Body of pancreas (tissue), 4 donors: ENCODE data around the gene SYNE1. TPM values are rescaled to one million over a fixed set of nuclear protein-coding genes. Genes with fewer than 3 reads are reported as not detected.

Source experiments
- ATAC-seq: fragments of 150-250 bp; one replicate; pipeline ENCODE4 v1.9.1; 2016
- DNase-seq, 4 donors: peaks; one replicate each; pipeline ENCODE4 v3.0.0-alpha.2; 2019
- H3K27ac ChIP-seq, 4 donors: fragments of 200-600 bp; sonication (generic); 1 replicate in 3 of 4; 2 replicates in 1 of 4; pipeline versions ENCODE4 v1.5.1 to v1.6.1; 2016 to 2019; ENCODE audit warnings: mild to moderate bottlenecking in 1 of 4, mixed read lengths in 1 of 4, moderate library complexity in 1 of 4
- H3K27me3 ChIP-seq, 2 donors: fragments of 200-600 bp; sonication (generic); one replicate each; pipeline ENCODE4 v1.6.0; 2016; ENCODE audit warnings: mild to moderate bottlenecking in 1 of 2
- H3K36me3 ChIP-seq, 2 donors: fragments of 200-600 bp; sonication (generic); replicated peaks in 1 of 2; 2 replicates each; pipeline ENCODE4 v1.5.1; 2016; ENCODE audit warnings: low read depth in 2 of 2; ENCODE audit not compliant: insufficient read depth in 1 of 2
- H3K4me1 ChIP-seq: fragments of 200-600 bp; sonication (generic); one replicate; pipeline ENCODE4 v1.6.0; 2016
- H3K4me3 ChIP-seq, 2 donors: fragments of 200-600 bp; sonication (generic); 1 replicate in 1 of 2; 2 replicates in 1 of 2; pipeline ENCODE4 v1.5.1; 2016 to 2019
- H3K9me3 ChIP-seq, 3 donors: fragments of 200-600 bp; sonication (generic); 1 replicate in 2 of 3; 2 replicates in 1 of 3; pipeline ENCODE4 v1.5.1; 2016
- POLR2A ChIP-seq, 3 donors: fragments of 450-650 bp; IDR thresholded peaks; one replicate each; pipeline ENCODE4 v1.6.1; 2016; ENCODE audit warnings: antibody characterized with exemption in 3 of 3, mild to moderate bottlenecking in 2 of 3
- WGBS, 2 donors: methylation state at CpG; one replicate each; pipeline ENCODE4 v1.1.5; 2017; 5-methylcytosine and 5-hydroxymethylcytosine counted together
- intact Hi-C: fragments of 100-400 bp; cut with DNase I; formaldehyde crosslinking; loops from one replicate; pipeline ENCODE4 v1.15.1; 2023
- total RNA-seq, 2 donors: library from RNA; depleted of rRNA; stranded (reverse); fragments of >200 nt; gene quantifications; one replicate each; pipeline ENCODE4 v1.1.0, GENCODE V29; 2016
- TF ChIP-seq, protein P1 (sequence below), 7 experiments: fragments of 450-650 bp in 4 of 7; fragments of 200-600 bp in 3 of 7; sonication (generic) in 3 of 7; IDR thresholded peaks; one replicate each; pipeline ENCODE4 v1.5.1; 2016 to 2019; ENCODE audit warnings: antibody characterized with exemption in 7 of 7

Gene SYNE1
- total RNA-seq, 2 donors from 2014 or later: 109 to 123 TPM

DNA sequence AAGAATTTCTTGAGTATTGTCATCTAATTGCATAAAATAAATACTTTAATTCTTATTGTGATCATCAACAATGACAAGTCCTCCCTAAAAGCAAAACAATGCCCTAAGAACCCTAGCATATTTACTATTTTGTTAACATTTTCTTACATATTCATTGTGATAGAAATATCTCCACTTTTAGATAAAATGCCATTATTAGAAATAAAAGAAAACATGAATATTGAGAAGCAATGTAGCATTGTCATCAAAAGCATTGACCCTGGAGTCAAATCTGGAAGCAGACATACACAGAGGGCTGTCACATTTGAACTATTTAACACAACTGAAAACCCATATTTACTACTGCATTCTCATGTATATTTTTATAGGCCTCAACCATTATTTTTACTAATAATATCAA, 257.7 kb downstream of the SYNE1 start:
- Histone ChIP-seq H3K27me3 (no peaks in the 10 kb centered on the region), H3K4me3 (no peak overlapping the region), H3K36me3 (no peaks in the 10 kb centered on the region), H3K4me1 (peaks cover 20% of the 10 kb centered on the region), H3K9me3 (no peaks in the 10 kb centered on the region), H3K27ac (peak overlapping the region in 3 of 4 donors; percentile 87 to 96 (median 95))
- no peak for ATAC-seq
- intact Hi-C loops: no loop called here
- no peak for DNase-seq
- TF ChIP-seq POLR2A (IDR thresholded peaks at IDR 0.05): no peak
- TF ChIP-seq, protein P1, sequence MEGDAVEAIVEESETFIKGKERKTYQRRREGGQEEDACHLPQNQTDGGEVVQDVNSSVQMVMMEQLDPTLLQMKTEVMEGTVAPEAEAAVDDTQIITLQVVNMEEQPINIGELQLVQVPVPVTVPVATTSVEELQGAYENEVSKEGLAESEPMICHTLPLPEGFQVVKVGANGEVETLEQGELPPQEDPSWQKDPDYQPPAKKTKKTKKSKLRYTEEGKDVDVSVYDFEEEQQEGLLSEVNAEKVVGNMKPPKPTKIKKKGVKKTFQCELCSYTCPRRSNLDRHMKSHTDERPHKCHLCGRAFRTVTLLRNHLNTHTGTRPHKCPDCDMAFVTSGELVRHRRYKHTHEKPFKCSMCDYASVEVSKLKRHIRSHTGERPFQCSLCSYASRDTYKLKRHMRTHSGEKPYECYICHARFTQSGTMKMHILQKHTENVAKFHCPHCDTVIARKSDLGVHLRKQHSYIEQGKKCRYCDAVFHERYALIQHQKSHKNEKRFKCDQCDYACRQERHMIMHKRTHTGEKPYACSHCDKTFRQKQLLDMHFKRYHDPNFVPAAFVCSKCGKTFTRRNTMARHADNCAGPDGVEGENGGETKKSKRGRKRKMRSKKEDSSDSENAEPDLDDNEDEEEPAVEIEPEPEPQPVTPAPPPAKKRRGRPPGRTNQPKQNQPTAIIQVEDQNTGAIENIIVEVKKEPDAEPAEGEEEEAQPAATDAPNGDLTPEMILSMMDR (IDR thresholded peaks at IDR 0.05): no peak

DNA sequence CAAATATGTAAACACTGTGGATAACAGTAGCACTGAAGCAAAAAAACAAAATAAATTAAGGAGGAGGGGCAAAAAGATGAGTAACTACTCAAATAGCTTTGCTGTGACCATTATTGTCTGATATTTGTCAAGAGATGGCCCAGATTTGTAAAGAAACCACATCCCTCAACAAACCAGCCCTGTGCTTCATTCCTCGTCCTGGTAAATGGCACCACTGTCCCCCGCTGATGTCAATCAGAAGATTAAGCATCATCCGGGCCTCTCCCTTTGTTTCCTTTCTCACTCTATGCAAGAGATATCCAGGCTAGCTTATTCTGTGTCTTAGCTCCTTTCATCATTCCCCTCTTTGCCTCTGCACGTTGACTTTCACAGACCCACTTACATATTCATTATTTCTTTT, 259.0 kb downstream of the SYNE1 start:
- ATAC-seq: no peak
- no peaks in the 10 kb centered on the region for H3K27me3 ChIP-seq
- no peaks in the 10 kb centered on the region for H3K9me3 ChIP-seq
- H3K27ac ChIP-seq: peak overlapping the region in 3 of 4 donors; percentile 29 to 95 (median 37)
- TF ChIP-seq, protein P1 (IDR thresholded peaks at IDR 0.05): no peak
- no peak for TF ChIP-seq POLR2A (IDR thresholded peaks at IDR 0.05)
- H3K4me3 ChIP-seq: no peak overlapping the region
- intact Hi-C loops: no loop called here
- no peaks in the 10 kb centered on the region for H3K36me3 ChIP-seq
- 67 to 78% methylated on average over 4 of the region's 4 CpGs for WGBS, 2 donors
- peaks cover 20% of the 10 kb centered on the region for H3K4me1 ChIP-seq
- no peak for DNase-seq

DNA sequence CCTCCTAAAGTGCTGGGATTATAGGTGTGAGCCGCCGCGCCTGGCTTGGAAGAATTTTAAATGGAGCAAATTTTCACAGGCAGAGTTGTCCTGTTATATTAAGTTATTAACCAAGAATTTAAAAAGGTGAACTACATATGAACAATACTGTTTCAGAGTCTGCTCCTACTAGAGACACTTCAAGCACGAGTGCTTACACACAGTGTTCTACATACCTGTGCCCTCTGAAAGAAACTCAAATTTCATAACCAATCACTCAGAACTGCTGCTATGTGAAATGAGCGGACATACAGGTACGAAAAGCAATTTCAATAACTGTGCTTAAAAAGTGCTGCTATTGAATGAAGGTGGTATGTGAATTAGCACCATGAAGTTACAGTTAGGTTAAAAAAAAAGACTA, 262.0 kb downstream of the SYNE1 start:
- ATAC-seq: no peak
- H3K36me3 ChIP-seq: peaks cover 0 to 3% of the 10 kb centered on the region in 2 donors
- H3K9me3 ChIP-seq: no peaks in the 10 kb centered on the region
- intact Hi-C loops: no loop called here
- DNase-seq: no peak
- H3K4me3 ChIP-seq: no peak overlapping the region
- 95 to 97% methylated on average over 6 of the region's 6 CpGs for WGBS, 2 donors
- H3K27me3 ChIP-seq: no peaks in the 10 kb centered on the region
- H3K4me1 ChIP-seq: peaks cover 14% of the 10 kb centered on the region
- no peak for TF ChIP-seq POLR2A (IDR thresholded peaks at IDR 0.05)
- TF ChIP-seq, protein P1 (IDR thresholded peaks at IDR 0.05): no peak
- H3K27ac ChIP-seq: no peak overlapping the region

DNA sequence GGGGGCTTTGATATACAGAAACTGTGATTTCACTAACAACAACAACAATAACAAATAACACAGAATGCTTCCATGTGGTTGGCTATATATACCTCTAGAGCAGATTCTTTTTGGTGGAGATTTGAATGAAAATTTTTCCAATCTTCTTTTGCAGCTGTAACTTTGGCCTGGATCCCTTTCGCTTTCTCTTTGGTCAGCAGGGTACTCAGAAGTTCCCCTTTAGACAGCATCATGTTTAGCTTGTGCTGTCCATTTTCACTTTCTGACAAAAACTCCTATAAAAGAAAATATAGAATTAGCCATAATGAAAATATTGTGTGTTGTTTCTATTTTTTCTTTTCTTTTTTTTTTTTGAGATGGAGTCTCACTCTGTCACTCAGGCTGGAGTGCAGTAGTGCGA, 264.2 kb downstream of the SYNE1 start:
- no peak for DNase-seq
- no peak overlapping the region for H3K27ac ChIP-seq
- no peak overlapping the region for H3K4me3 ChIP-seq
- H3K36me3 ChIP-seq: peaks cover 0 to 3% of the 10 kb centered on the region in 2 donors
- H3K4me1 ChIP-seq: peaks cover 14% of the 10 kb centered on the region
- intact Hi-C loops: no loop called here
- ATAC-seq: no peak
- 95 to 98% methylated on average over 2 of the region's 2 CpGs for WGBS, 2 donors
- H3K27me3 ChIP-seq: no peaks in the 10 kb centered on the region
- TF ChIP-seq POLR2A (IDR thresholded peaks at IDR 0.05): no peak
- TF ChIP-seq, protein P1 (IDR thresholded peaks at IDR 0.05): no peak
- no peaks in the 10 kb centered on the region for H3K9me3 ChIP-seq

DNA sequence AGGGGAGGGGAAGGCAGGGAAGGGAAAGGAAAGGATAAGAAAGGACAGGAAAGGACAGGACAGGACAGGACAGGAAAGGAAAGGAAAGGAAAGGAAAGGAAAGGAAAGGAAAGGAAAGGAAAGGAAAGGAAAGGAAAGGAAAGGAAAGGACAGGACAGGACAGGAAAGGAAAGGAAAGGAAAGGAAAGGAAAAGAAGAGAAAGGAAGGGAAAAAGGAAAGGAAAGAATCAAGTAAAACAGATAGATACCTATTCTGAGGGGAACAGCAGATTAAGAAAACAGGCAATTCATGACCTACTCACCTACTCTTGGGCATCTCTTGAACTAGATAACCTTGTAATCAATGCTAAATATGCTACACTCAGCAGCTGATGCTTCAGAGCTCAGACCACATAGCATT, 265.4 kb downstream of the SYNE1 start:
- ATAC-seq (no peak), DNase-seq (no peak)
- TF ChIP-seq, protein P1 (IDR thresholded peaks at IDR 0.05): no peak
- no peak for TF ChIP-seq POLR2A (IDR thresholded peaks at IDR 0.05)
- H3K9me3 ChIP-seq: no peaks in the 10 kb centered on the region
- peaks cover 0 to 3% of the 10 kb centered on the region in 2 donors for H3K36me3 ChIP-seq
- H3K4me1 ChIP-seq: peaks cover 12% of the 10 kb centered on the region
- no peak overlapping the region for H3K4me3 ChIP-seq
- H3K27me3 ChIP-seq: no peaks in the 10 kb centered on the region
- H3K27ac ChIP-seq: no peak overlapping the region
- intact Hi-C loops: no loop called here
